OCI-LY3 (cell line): ENCODE measurements around the gene NOL11.

Experiments used
- H2AFZ ChIP-seq: fragments of 200-600, 300-600 bp; shearing (Covaris generic); 2 replicates; pipeline ENCODE4 v1.6.0; 2014; ENCODE audit warnings: antibody characterized with exemption, low read depth, low read length
- H3K27ac ChIP-seq: fragments of 200-600, 300-600 bp; sonication (generic); 2 replicates; pipeline ENCODE4 v1.5.1; 2014; ENCODE audit warnings: mild to moderate bottlenecking, low read length, moderate library complexity, mixed read lengths
- H3K27me3 ChIP-seq: fragments of 200-600, 300-600 bp; sonication (generic); 2 replicates; pipeline ENCODE4 v1.6.1; 2014; ENCODE audit warnings: low read depth, low read length, mixed read lengths
- H3K36me3 ChIP-seq: fragments of 200-600, 300-600 bp; sonication (generic); replicated peaks from 2 replicates; pipeline ENCODE3; 2014; ENCODE audit warnings: low read depth, low read length, mixed read lengths
- H3K4me1 ChIP-seq: fragments of 300-600, 200-600 bp; sonication (generic); 2 replicates; pipeline ENCODE4 v1.6.1; 2014; ENCODE audit warnings: low read length, mixed read lengths
- H3K4me2 ChIP-seq: fragments of 200-600, 300-600 bp; sonication (generic); 2 replicates; pipeline ENCODE4 v1.6.1; 2014; ENCODE audit warnings: low read length, mixed read lengths
- H3K4me3 ChIP-seq: fragments of 300-600, 200-600 bp; sonication (generic); 2 replicates; pipeline ENCODE4 v1.5.1; 2014; ENCODE audit warnings: antibody characterized with exemption, mild to moderate bottlenecking, low read length, moderate library complexity
- H3K79me2 ChIP-seq: fragments of 300-600, 200-600 bp; shearing (Covaris generic); 2 replicates; pipeline ENCODE4 v1.6.1; 2014; ENCODE audit warnings: mild to moderate bottlenecking, low read length, mixed read lengths
- H3K9ac ChIP-seq: fragments of 300-600, 200-600 bp; shearing (Covaris generic); 2 replicates; pipeline ENCODE4 v1.6.0; 2014; ENCODE audit warnings: mild to moderate bottlenecking, low read length, moderate library complexity
- H3K9me3 ChIP-seq: fragments of 200-600, 300-600 bp; shearing (Covaris generic); 2 replicates; pipeline ENCODE4 v1.6.1; 2014; ENCODE audit warnings: low read length, mixed read lengths; ENCODE audit not compliant: insufficient read depth
- H4K20me1 ChIP-seq: fragments of 200-600, 300-600 bp; sonication (generic); 2 replicates; pipeline ENCODE4 v1.6.1; 2016; ENCODE audit warnings: low read length, mixed read lengths; ENCODE audit not compliant: insufficient read depth
- CTCF ChIP-seq: fragments of 200-600, 300-600 bp; sonication (generic); IDR thresholded peaks from 2 replicates; pipeline ENCODE4 v1.5.1; 2014; ENCODE audit warnings: antibody characterized with exemption, low read length, low read depth
- EZH2phosphoT487 ChIP-seq: fragments of 200-600 bp; shearing (Covaris generic); IDR thresholded peaks from 2 replicates; pipeline ENCODE4 v1.6.1; 2018; ENCODE audit warnings: antibody characterized with exemption, mixed run types, low read depth

The NOL11 gene

GRCh38 chr17:67765623-67766022 is 47.9 kb downstream of the NOL11 start:
- H3K4me1 ChIP-seq = peaks cover 6% of the 10 kb centered on the region
- no peak overlapping the region for H3K27ac ChIP-seq
- no peak overlapping the region for H2AFZ ChIP-seq
- no peaks in the 10 kb centered on the region for H4K20me1 ChIP-seq
- no peaks in the 10 kb centered on the region for H3K27me3 ChIP-seq
- TF ChIP-seq EZH2phosphoT487 (no peak), CTCF (no peak)
- H3K9ac ChIP-seq = no peak overlapping the region
- H3K79me2 ChIP-seq = no peaks in the 10 kb centered on the region
- H3K4me2 ChIP-seq = no peak overlapping the region
- H3K9me3 ChIP-seq = no peaks in the 10 kb centered on the region
- H3K4me3 ChIP-seq = no peak overlapping the region
- H3K36me3 ChIP-seq = no peaks in the 10 kb centered on the region

- H3K4me1 ChIP-seq = peaks cover 10% of the 10 kb centered on the region
- H3K9me3 ChIP-seq = no peaks in the 10 kb centered on the region
- no peak overlapping the region for H2AFZ ChIP-seq
- TF ChIP-seq CTCF (no peak), EZH2phosphoT487 (no peak)
- H3K9ac ChIP-seq = no peak overlapping the region
- no peak overlapping the region for H3K4me3 ChIP-seq
- no peak overlapping the region for H3K27ac ChIP-seq
- no peaks in the 10 kb centered on the region for H4K20me1 ChIP-seq
- H3K27me3 ChIP-seq = no peaks in the 10 kb centered on the region
- H3K79me2 ChIP-seq = no peaks in the 10 kb centered on the region
- no peaks in the 10 kb centered on the region for H3K36me3 ChIP-seq
- H3K4me2 ChIP-seq = no peak overlapping the region
Observed at GRCh38 chr17:67769231-67769630, 51.5 kb downstream of the NOL11 start.

GRCh38 chr17:67770539-67770938 is 52.8 kb downstream of the NOL11 start:
- TF ChIP-seq EZH2phosphoT487 = no peak
- no peak for TF ChIP-seq CTCF

GRCh38 chr17:67772679-67773078 is 54.9 kb downstream of the NOL11 start:
- Histone ChIP-seq H3K4me2 (no peak overlapping the region), H3K36me3 (no peaks in the 10 kb centered on the region), H3K9ac (no peak overlapping the region), H2AFZ (no peak overlapping the region), H3K27ac (no peak overlapping the region), H3K79me2 (no peaks in the 10 kb centered on the region), H3K4me1 (peaks cover 10% of the 10 kb centered on the region), H4K20me1 (no peaks in the 10 kb centered on the region), H3K4me3 (no peak overlapping the region), H3K27me3 (no peaks in the 10 kb centered on the region), H3K9me3 (no peaks in the 10 kb centered on the region)
- TF ChIP-seq EZH2phosphoT487 (no peak), CTCF (no peak)

More at GRCh38 chr17:67770539-67770938, 52.8 kb downstream of the NOL11 start:
- Histone ChIP-seq H3K9me3 (no peaks in the 10 kb centered on the region), H3K27me3 (no peaks in the 10 kb centered on the region), H3K4me2 (peak overlapping the region; percentile 49), H3K4me3 (no peak overlapping the region), H4K20me1 (no peaks in the 10 kb centered on the region), H2AFZ (0 out of 2 replicates have a peak overlapping the region, but pooled peaks have one; percentile 69), H3K27ac (peak overlapping the region; percentile 34), H3K36me3 (no peaks in the 10 kb centered on the region), H3K9ac (no peak overlapping the region), H3K79me2 (no peaks in the 10 kb centered on the region), H3K4me1 (peaks cover 10% of the 10 kb centered on the region)
